Activated CD8-positive, alpha-beta memory T cell treated with anti-CD3 and anti-CD28 coated beads, Interleukin-2, amount 50 U/mL, for 48 hours (primary cell): Measurements from ENCODE around the gene NUDT14.
A peak's percentile ranks its signal among the peaks of the same experiment; 100 is the strongest.

Experiments used
- DNase-seq: peaks from one replicate; pipeline ENCODE4 v3.0.0-alpha.2; 2020

The NUDT14 gene

GRCh38 chr14:105211758-105212089 is 30.6 kb upstream of the NUDT14 start:
- DNase-seq: no peak

GRCh38 chr14:105211086-105211757 is 30.1 kb upstream of the NUDT14 start:
- DNase-seq: no peak

- DNase-seq: no peak
Measured at GRCh38 chr14:105210266-105211025, 29.3 kb upstream of the NUDT14 start.

GRCh38 chr14:105209646-105210045 is 28.5 kb upstream of the NUDT14 start:
- DNase-seq: no peak

DNA sequence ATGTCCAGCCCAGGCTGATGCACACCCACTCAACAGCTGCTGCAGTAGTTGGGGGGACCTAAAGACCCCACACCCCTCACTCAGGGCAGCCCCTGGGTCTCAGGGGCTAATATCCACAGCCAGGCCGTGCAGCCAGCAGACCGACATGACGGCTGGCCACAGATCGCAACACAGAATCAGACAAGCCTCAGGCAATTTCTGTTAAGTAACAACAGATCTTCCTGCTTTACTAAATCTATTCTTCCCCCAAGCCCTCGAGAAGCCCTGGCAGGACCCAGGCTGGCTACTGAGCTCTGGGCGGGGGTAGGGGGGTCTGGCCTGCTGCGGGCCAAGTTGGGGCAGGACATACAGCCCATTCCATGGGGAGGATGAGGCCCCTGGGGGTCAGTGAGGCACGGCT is 28.0 kb upstream of the NUDT14 start:
- no peak for DNase-seq

DNA sequence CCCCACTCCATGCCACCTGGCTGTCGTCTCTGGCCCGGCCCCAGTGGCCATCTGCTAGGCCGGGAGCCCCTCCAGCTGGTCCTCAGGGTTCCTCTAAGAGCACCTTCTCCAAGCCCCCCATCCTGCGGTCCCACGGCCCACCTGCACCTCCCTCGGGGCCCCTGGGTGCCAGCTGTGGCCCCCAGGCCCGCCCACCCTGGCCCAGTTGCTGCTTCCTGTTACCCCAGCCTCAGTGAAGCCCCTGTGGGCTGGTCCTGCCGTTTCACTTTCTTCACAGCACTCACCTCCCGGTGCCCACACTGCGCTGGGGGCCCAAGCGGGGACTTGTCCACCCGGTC is 27.6 kb upstream of the NUDT14 start:
- DNase-seq: no peak

- no peak for DNase-seq
Measured at GRCh38 chr14:105207996-105208737, 27.1 kb upstream of the NUDT14 start.

DNA sequence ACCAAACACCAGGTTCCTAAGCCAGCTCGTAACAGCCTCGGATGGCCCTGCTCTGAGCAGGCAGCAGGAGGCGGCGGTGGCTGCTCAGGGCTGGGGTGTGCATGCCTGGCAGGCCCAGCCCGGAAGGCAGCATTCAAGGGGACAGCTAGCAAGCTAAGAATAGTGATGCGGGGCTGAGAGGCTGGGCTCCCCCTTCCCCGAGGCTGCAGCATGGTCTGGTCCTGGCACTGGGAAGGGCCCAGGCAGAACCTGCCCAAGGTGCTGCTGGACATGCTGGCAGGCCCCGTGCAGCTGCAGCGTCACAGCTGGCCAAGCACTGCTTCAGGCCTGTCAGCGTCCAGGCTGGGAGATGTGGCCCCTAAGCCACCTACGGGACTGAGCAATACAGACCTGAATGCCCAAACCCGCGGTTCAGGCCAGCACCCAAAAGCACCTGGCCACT is 26.4 kb upstream of the NUDT14 start:
- DNase-seq: no peak

DNA sequence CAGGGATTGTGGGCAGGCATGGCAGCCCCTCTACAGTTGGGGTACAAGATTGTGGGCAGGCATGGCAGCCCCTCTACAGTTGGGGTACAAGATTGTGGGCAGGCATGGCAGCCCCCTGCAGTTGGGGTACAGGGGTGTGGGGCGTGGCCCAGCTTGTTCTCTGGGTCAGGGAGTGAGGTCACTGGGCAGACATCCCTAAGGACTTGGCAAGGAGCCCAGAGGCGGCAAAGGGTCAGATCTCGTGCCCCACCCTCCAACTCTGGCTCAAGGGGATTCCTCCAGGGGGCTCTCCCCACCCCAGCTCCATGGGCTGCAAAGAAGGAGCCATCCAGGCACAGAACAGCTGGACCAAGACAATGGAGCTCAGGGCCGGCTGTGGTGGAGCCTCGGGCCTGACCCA is 25.8 kb upstream of the NUDT14 start:
- DNase-seq: no peak

DNA sequence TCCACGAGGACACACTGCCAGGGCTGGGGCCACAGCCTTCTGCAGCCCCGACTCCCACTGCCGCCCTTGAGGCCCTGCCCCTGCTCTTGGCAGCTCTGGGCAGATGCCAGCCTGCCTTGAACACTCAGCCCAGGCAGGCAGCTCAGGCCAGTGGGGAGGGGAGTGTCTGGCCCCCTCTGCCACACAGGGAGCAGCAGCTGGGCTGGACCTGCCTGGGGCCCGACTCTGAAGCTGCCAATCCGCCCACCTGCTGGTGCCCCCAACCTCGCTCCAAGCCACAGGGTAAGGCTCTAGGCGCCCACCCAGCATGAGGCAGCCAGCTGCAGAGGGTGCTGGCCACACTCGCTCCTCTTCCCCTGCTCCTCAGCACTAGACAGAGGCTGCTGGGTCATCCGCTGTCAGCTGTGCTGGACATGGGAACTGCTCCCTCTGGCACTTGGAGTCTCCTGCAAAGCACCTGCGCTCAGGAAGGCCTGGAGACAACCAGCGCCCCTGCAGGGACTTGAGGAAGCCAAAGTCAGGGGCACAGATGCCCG is 24.6 kb upstream of the NUDT14 start:
- DNase-seq: no peak

DNA sequence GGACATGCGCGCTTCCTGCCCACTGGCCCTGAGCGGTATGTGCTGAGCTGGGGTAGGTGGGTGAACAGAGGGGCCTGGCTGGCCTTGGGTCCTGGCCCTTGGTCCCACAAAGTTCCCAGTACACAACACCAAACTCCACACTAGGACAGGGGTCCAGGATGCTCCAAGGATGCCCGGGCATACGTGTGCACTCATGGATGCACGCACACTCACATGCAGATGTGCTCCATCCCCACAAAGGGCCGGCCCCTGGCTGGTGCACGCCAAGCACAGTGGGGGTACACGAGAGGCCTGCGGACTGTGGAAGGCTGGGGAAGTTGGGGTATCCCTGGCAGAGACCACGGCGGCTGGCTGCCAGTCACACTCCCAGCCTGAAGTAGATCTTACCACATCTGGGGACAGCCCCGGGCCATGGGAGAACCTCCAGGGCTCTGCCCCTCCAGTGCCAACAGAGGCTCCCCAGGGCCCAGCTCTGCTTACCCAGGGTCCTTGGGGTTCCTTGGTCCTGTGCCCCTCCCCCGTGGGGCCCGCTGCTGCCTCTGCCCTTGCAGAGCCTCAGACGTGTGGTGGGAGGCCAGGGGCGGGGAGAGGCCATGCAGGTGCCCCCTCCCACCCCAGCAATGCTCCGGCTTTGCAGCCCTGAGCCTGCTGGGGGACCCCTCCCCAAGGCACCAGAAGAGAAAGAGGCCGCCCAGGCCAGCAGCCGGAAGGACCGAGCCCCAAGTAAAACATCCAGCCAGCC is 24.0 kb upstream of the NUDT14 start:
- DNase-seq: no peak

- DNase-seq: no peak
Measured at GRCh38 chr14:105204206-105204930, 23.3 kb upstream of the NUDT14 start.

GRCh38 chr14:105203701-105204100 is 22.6 kb upstream of the NUDT14 start:
- DNase-seq: no peak

GRCh38 chr14:105203057-105203531 is 22.0 kb upstream of the NUDT14 start:
- DNase-seq: peak; percentile 88

DNA sequence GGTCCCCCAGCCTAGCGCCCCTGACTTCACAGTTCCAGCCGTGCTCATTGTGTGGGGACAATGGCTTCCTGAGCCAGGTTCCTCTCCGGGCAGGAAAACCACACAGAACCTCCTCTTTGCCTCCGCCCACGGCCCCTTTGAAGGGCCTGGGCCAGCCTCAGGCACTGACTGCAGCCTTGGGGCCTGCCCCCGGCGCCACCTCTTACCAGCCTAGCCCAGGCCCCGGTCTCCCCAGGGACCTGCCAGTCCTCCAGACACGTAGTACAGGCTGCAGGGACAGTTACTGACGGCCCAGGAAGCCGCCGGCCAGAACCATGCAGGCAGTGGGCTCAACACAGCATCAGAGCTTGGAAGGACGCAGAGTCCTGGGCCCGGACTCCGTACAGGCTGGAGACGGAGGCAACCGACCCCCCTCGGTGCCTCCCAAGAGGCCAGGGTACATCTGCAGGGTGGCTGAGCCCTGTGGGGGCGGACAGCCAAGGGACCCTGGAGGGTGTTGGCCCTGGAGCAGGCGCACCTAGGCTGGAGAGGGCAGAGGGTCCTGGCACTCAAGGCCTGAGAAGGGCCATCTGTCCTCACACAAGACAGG is 20.9 kb upstream of the NUDT14 start:
- DNase-seq: peak; percentile 72

- no peak for DNase-seq
Measured at GRCh38 chr14:105201156-105201924, 20.2 kb upstream of the NUDT14 start.

GRCh38 chr14:105200641-105201040 is 19.5 kb upstream of the NUDT14 start:
- no peak for DNase-seq

GRCh38 chr14:105200074-105200473 is 19.0 kb upstream of the NUDT14 start:
- no peak for DNase-seq

DNA sequence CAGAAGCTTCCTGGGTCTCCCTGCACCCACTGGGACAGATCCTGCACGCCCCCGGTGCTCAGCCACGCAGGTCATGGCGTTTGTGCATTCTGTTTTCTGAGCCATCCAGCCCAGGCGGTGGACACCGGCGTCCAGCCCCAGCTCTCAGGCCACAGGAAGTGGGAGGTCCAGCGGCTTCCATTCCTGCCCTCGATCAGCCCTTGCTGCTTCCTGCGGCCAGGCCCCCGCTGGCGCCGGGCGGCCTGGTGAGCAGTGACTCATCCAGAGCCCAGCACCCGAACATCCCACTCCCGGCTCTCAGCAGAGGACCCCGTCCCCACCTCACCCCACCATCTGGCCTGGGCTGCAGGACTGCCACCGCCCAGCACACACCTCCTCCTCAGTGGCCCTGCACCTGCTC is 18.0 kb upstream of the NUDT14 start:
- no peak for DNase-seq

- DNase-seq: no peak
Measured at GRCh38 chr14:105198588-105198987, 17.5 kb upstream of the NUDT14 start.

GRCh38 chr14:105197211-105197641 is 16.1 kb upstream of the NUDT14 start:
- DNase-seq: no peak
